KBM-7 (cell line): Measurements from ENCODE around the gene RAPGEF2.

Experiments
- DNase-seq: peaks from one replicate; pipeline ENCODE4 v3.0.0-alpha.2; 2015
- in situ Hi-C: fragments of 300-500 bp; cut with MboI; formaldehyde crosslinking; loops from 2 replicates; pipeline ENCODE4 v1.14.3; 2020; ENCODE audit warnings: low sequenced_read_pairs, low pct_unique_long_range_greater_than_20kb, mixed read lengths

RAPGEF2 gene

DNA sequence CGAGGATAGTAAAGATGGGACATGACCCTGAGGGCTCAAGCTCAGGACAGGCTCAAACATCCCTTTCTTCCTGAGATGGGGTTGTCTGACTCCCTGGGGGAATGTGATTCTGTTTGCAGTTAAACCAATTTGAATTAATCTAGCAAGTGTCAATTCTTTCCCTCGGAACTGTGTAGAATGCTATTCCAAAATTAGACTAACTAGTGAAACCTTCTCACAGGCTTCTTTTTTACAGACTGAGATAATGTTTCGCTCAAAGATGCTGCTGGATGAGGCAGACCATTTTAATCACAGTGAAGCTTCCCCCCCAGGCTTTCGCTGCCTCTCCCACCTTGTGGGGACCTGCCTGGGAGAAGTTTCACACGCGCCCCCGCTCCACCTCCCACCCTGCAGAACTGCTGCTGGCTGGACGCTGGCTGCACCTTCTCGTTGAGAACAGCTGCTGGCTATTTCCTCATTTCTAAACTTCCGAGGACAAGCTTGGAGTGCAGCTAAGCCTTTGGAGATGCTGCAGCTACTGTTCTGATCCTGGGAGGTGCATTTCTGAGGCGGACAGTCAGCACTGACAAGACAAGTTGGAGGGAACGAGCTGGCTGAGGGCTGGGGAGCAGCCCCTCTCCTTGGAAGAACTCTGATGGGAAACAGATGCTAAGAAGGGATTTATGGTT, 297.8 kb downstream of the RAPGEF2 start:
- in situ Hi-C loops, result no loop called here
- DNase-seq, result peak; percentile 35

DNA sequence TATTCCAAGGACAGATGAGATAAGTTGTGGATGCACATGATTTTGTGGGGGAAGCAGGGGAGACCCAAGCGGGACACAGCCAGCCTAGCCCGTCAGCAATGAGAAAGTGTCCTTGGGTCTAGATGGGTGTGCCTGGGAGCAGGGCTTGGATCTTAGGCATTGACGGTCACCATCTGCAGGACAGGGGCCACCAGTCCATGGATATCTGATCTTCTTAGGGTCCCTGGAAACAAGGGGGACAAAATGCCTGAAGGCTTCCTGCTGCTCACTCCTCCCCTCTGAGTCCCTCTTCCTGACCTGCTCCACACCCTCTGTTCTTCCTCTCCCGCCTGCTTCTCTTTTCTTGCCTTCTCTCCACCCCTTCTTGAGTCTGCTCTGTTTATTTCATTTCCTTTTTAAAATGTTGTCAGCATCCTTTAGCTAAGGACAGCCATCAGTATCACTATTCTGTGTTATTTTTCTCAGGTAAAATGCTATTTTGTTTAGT, 298.4 kb downstream of the RAPGEF2 start:
- in situ Hi-C loops, result no loop called here
- peak; percentile 42 for DNase-seq

DNA sequence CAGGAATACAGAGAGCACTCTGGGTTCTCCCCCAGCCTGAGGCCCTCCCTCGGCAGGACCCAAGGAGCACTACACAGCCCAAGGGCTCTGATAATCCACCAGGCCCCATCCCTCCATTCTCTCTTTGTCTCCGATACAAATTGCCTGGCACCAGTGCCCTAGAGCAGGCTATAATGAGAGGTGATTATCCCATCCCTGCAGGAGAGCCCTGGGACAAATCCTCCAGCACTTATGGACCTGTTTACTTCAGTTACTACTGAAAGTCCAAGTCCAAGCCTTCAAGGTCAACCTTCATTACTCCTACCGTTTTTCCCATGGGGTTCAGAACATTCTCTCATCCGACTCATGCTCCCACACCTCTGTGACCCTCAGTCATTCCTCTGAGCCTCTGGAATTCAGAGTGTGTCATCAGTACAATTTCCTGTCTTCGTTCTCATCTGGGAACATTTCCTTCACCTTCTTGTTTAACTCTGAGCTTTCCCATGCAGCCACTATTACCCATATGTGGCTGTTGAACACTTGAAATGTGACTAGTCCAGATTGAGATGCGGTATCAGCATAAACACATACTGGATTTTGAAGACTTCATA, 299.0 kb downstream of the RAPGEF2 start:
- in situ Hi-C loops, result no loop called here

More for the DNA sequence above, 299.0 kb downstream of the RAPGEF2 start:
- no peak for DNase-seq
